HG03025 (cell line): ENCODE results near the gene PARP12.

Experiments
- ATAC-seq: cut with Tn5 transposase; IDR thresholded peaks from one replicate; pipeline ENCODE4 v1.9.1; 2021; ENCODE audit warnings: mild to moderate bottlenecking, moderate library complexity; ENCODE audit not compliant: unreplicated experiment, low FRiP score

The PARP12 gene

DNA sequence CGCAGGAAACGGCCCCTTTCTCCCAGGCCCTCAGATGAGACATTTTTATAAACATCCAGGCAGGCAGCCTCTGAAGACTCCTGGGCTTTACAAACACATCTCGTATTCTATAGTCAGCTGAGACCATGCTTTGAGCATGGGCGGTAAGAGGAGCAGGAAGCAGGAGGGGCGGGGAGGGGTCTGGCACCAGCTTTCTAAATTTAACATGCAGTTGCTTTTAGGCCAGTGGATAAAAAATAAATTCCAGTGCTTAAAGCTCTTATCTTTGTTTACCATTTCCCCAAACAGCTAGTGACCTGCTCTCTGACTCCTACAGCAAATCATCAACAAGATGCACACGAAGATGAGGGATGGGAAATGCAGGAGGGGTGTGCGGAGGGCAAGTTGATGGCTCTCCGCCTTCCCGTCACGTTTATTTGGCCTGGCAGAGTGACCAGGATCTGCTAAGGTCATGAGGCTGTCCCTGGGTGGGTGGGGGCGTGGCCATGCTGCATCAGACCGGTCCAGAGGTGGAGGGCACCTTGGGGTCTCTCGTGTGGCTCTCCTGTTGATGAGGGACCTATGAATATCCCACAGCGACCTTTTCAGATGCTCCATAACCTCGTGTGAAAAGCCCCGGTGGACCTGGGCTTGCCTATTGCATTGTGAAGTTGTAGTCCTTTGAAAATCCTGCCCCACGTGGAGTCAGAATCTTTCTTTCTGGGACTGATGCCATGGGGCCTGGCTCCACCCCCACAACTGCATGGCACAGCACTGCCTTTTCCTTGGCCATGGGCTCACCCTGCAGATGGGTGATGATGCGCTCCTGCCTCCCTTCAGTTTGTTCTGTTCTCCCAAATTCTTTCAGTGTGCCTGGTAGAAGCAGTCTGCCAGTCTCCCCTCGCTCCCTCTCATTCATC, 67.5 kb downstream of the PARP12 start:
- ATAC-seq = no peak

GRCh38 chr7:139994356-139994755, 68.4 kb downstream of the PARP12 start:
- ATAC-seq = no peak

DNA sequence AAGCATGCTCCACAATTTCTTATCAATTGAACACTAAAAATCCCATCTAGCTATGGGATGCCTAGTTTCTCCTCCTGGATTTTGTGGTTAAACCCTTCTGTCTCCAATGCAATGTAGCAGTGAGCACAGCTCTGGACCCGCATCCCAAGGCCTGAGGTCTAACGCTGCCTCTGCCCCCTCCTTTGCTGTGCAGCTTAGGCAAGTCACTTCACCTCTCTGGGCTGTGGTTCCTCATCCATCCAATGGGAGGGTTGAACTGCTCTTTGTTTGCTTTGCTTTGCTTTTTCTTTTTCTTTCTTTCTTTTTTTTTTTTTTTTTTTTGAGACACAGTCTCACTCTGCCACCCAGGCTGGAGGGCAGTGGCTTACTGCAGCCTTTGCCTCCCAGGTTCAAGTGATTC, 69.2 kb downstream of the PARP12 start:
- ATAC-seq = no peak

GRCh38 chr7:139993169-139993568, 69.6 kb downstream of the PARP12 start:
- ATAC-seq = no peak

DNA sequence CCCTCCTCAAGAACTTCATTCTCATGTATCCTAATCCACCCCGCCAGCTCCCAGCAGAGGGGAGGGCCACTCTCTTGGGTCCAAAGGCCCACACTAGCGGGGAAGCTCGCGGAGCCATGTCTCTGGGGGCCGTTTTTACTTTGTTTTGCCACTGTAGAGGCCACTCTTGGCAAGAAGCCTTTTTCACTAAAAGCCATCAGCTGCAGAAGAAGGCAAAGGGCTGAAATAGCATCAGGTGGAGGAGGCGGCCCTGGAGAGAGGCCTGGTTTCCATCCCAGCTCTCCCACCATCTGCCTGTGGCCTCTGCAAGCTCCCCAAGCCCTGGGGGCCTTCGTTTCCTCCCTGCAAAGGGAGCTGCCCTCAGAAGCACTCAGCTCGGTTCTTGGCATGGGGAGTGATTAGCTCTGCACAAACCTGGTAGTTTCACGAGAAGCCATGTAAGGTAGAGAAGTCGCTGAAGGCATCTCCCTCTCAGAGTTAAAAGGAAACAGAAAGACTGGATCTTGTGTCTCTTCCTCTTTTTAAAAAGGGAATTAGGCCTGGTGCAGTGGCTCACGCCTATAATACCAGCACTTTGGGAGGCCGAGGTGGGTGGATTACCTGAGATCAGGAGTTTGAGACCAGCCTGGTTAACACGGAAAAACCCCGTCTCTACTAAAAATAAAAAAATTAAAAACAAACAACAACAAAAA, 70.3 kb downstream of the PARP12 start:
- ATAC-seq = no peak

DNA sequence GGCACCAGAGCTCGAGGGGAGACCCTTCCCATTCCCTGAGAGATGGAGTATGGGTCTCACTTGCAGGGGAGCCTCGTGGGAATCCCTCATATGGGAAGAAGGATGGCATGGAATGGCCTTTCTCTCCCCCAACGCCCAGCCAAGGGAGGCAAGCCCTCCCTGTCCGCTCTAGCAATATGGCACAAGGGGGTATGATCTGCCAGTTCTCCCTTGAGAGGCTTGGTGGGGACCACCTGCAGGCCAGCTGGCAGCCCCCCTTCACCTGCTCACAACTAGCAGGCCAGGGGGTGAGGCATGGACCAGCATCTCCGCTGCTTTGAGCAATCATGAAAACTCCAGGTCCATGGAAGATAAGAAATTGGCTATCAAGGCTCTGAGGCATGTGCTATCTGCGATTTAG, 70.8 kb downstream of the PARP12 start:
- ATAC-seq = no peak

- ATAC-seq = no peak
These were observed 71.5 kb downstream of the PARP12 start for GRCh38 chr7:139991269-139991666.

DNA sequence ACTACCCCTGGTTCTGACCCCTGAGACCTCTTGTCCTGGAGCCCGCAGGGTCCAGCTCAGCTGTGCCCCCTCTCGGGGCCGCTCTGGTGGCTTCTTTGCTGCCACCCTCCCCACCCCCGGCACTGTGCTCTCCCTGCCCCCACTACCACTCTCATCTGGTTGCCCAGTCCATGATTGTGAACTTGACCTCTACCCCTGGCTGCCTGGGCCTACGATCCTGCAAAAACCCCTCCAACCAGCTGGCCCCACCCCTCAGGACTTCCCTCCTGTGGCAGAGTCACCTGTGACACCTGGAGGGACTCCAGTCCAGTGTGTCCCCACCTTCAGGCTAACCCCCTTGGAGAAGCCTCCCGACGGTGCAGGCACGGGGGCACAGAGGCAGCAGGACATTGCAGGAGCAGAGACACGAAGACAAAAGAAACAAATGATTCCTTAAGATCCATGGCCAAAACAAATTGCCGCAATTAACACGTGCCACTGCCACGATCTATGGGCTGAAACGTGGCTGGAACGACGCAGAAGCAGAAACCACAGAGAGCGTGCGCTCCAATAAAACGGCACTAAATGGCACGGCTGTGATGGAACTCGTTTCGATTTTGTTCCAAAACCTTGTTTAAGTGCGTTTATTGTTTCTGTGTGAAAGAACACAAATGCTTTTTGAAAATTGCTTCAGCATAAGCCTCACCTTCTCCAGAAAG, 72.0 kb downstream of the PARP12 start:
- ATAC-seq = no peak

DNA sequence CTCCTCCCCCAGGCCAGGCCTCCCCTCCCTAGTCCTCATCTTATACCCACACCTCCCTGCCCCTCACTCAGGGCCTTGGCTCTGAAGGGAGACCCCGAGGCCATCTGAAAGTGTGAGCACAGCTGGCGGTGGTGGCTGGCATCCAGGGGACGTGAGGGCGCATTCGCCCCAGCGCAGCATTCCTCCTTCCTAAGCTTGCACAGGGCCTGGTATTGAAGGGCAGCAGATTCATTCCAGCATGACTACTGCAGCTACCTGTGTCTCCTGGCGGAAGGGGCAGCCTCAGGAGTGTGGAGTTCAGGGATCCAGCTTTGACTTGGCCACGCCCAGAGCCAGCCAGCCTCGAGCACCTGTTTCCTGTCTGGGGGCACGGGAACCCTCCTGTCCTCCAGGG, 72.6 kb downstream of the PARP12 start:
- ATAC-seq = no peak

DNA sequence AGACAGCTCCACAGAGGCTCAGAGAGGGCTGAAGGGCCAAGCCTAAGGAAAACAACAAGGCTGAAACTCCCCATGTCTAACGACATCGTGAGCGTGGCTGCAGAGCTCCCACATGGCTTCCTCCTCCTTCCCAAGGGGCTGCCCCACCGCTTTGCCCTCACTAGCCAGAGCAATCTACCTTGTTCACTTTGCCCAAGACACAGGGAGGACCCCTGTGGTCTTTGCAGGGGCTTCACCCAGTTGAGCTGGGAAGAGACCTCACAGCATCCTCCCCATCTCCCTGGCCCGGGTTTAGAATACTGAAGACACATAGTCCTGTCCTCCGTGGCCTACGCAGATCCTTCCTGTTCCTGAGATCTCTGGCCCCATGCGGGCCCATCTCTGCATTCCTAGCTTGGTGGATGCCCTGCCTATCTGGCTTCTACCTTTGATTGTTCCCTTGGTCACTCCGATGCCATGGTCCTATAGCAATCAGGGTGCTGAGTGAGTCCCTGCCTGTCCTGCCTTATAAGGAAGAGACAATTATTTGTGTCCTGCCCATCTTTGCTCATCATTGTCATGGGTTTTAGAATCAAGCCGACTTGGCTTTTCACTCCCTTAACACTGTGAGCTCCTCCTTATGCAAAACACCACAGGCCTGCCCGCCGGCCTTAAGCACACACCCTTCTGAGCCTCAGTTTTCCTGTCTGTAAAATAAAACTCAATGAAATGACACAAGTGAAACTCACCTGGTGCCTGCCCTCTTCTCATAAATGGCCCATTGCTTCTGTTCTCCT, 73.2 kb downstream of the PARP12 start:
- no peak for ATAC-seq

DNA sequence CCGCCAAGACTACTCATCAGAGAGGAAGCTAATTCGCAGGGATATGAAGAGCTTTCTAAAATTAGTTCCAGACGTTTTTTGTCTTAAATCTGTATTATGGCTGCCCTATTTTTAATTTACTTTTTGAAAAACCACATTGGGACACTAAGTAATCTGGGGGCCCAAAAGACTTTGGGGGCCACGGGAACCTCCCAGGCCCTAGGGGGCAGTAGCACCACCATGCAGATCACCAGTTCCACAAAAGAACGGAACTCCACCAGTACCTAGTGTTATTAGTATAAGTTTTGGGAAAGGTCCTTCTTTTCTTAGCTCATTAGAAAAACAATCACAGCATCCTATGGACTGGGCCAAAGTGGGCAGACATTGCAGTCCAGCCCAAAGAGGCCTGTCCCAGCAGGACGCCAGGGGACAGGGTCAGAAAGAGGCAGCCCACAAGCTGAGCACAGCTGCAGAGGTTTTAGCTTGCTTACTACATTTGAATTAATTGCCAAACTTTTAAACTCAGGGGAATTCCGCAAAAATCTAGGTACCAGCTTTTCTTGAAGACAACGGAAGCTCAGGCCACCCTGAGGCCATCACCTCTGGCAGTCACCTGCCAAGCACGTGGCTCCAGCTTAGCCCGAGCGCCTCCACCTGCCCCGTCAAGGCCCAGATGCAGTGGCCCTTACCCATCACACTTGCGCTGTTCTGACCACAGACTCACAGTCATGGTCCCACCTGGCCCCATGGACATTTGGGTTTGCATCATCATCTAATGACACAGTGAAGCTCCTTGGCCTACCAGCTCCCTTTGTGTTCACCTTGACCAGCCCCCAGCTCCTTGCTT, 74.8 kb downstream of the PARP12 start:
- no peak for ATAC-seq

- no peak for ATAC-seq
These were observed 76.9 kb downstream of the PARP12 start for GRCh38 chr7:139985811-139986210.

GRCh38 chr7:139984642-139985539, 77.9 kb downstream of the PARP12 start:
- no peak for ATAC-seq

DNA sequence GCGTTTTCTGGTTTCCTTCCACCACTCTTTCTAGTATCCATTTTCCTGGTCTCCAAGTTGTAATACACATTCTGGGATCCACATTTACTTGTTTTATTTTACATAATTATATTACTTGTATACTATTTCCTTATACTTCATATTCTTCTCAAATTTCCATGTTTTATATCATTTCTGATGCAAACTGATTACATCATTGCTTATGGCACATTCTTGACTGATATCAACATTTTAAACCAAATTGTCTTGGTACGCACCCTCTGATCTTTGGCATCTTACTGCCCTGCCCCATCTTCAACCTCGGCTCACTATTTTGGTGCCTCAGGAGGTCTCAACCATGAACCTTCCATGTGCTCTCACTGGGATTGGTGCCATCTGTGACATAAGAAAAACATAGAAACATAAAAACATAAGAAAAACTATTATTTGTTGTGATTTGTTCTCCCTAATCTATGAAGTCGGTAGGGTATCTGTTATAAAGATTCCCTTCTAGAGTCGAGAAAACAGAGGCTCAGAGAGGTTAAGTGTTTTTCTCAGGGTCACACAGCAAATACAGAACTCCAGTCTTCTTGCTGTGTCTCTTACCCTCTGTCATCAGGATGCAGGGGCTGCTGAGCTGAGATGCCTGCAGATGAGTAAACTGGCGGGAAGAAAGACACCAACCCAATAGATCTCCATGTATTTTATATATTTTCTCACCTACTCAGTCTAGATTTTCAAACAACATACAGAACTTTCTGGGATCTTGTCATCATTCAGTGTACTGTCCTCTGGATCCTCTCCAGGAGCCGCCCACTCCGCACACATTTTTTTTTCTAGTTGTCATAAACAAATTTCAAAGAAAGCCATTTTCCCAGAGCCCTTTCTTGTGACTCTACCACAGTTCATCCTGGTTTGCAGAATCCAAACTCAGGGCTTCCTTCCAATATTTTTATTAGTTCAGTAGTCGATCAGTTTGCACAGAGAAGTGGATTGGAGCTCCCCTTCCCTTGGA, 79.5 kb downstream of the PARP12 start:
- no peak for ATAC-seq

DNA sequence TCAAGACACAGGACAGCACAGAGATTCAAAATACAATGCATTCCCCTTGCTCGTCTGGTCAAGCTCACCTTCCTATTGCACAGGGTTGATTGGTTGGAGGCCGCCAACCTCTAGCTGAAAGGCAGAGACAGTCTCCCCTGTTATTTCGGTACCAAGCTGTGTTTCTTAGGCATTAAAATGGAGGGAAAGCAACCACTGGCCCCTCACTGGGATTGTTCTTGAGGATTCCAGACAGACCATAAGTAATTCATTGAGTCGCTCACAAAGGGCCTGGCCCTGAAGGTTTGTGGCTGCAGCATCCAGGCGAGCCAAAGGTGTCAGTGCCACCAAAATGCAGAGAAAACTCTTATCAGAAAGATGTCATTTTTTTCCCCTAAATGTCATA, 81.2 kb downstream of the PARP12 start:
- ATAC-seq = no peak

DNA sequence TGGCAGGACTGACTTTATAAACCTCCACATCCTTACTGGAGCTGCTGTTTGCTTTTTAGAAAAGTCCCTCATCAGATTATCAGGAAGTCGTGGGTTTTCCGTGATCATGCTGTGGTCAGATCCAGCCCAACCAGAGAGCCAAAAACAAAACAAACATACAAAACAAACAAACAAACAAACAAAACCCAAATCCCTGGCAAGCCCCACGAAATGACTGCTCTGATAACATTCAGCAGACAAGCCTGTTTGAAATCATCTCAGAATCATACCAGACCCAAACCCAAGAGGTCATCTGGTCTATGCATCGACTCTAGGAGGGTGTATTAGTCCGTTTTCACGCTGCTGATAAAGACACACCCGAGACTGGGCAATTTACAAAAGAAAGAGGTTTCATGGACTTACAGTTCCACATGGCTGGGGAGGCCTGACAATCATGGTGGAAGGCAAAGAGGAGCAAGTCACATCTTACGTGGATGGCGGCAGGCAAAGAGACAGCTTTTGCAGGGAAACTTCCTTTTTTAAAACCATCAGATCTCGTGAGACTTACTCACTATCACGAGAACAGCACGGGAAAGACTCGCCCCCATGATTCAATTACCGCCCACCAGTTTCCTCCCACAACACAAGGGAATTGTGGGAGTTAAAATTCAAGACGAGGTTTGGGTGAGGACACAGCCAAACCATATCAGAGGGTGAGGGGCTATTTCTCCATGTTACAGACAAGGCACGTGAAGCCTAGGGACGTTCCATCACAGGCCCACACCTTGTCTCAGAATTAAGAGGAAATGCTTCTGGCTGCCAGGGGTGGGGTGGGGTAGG, 85.7 kb downstream of the PARP12 start:
- no peak for ATAC-seq
